Esophagus squamous epithelium (tissue), 5 donors: ENCODE measurements around the gene RAI14. TPM values are rescaled to one million over a fixed set of nuclear protein-coding genes. Genes with fewer than 3 reads are reported as not detected.

Source experiments
- DNase-seq: peaks from one replicate; lab custom pipeline; 2025; lab: John Stamatoyannopoulos, UW
- H3K27ac ChIP-seq, 4 donors: fragments of 200-600 bp; sonication (generic); one replicate each; pipeline ENCODE4 v1.5.1; 2016 to 2019; ENCODE audit warnings: mild to moderate bottlenecking in 1 of 4
- H3K27me3 ChIP-seq, 4 donors: fragments of 200-600 bp; sonication (generic); 1 replicate in 3 of 4; 2 replicates in 1 of 4; pipeline versions ENCODE4 v1.5.1 to v1.6.0; 2017 to 2021; ENCODE audit warnings: antibody characterized with exemption in 1 of 4
- H3K36me3 ChIP-seq, 3 donors: fragments of 200-600 bp; sonication (generic); one replicate each; pipeline ENCODE4 v1.5.1; 2016 to 2019
- H3K4me1 ChIP-seq, 3 donors: fragments of 200-600 bp; sonication (generic); one replicate each; pipeline ENCODE4 v1.5.1; 2017 to 2019
- H3K4me3 ChIP-seq, 4 donors: fragments of 200-600 bp; sonication (generic); 1 replicate in 3 of 4; 2 replicates in 1 of 4; pipeline ENCODE4 v1.5.1; 2016 to 2019; ENCODE audit warnings: mild to moderate bottlenecking in 2 of 4, moderate library complexity in 1 of 4
- H3K9me3 ChIP-seq, 3 donors: fragments of 200-600 bp; sonication (generic); one replicate each; pipeline ENCODE4 v1.5.1; 2016 to 2019
- CTCF ChIP-seq, 6 experiments: fragments of 450-650 bp in 4 of 6; fragments of 200-600 bp in 2 of 6; sonication (generic) in 2 of 6; IDR thresholded peaks; one replicate each; pipeline ENCODE4 v1.5.1; 2016 to 2019; ENCODE audit warnings: antibody characterized with exemption in 6 of 6, mild to moderate bottlenecking in 4 of 6, moderate library complexity in 4 of 6
- POLR2A ChIP-seq, 4 donors: fragments of 450-650 bp; IDR thresholded peaks; one replicate each; pipeline ENCODE4 v1.6.1; 2017; ENCODE audit warnings: antibody characterized with exemption in 4 of 4, mild to moderate bottlenecking in 4 of 4, moderate library complexity in 3 of 4
- WGBS, 2 donors: methylation state at CpG; one replicate each; pipeline ENCODE4 v1.1.5; 2018; 5-methylcytosine and 5-hydroxymethylcytosine counted together
- intact Hi-C: fragments of 100-400 bp; cut with DNase I; formaldehyde crosslinking; loops from one replicate; pipeline ENCODE4 v1.15.0; 2022
- total RNA-seq, 4 donors: library from RNA; depleted of rRNA; stranded (reverse); fragments of >200 nt; gene quantifications; one replicate each; pipeline ENCODE4 v1.1.0, GENCODE V29; 2016
- donor health status: DM: yes; HTN: yes; CAD: no.

Gene RAI14
- total RNA-seq, 4 donors from 2014 or later: 5.2 to 18.7 (median 9.0) TPM

- DNase-seq: no peak
- Histone ChIP-seq H3K4me3 (no peak overlapping the region), H3K27me3 (no peaks in the 10 kb centered on the region), H3K27ac (no peak overlapping the region), H3K36me3 (no peaks in the 10 kb centered on the region), H3K9me3 (no peaks in the 10 kb centered on the region), H3K4me1 (peaks cover 0 to 46% (median 22%) of the 10 kb centered on the region in 3 donors)
- TF ChIP-seq POLR2A (IDR thresholded peaks at IDR 0.05) (no peak), CTCF (IDR thresholded peaks at IDR 0.05) (no peak)
- intact Hi-C loops: no loop called here
- 68 to 86% methylated on average over 3 of the region's 3 CpGs for WGBS, 2 donors
Observed at GRCh38 chr5:34675857-34676256, 19.7 kb downstream of the RAI14 start.

DNA sequence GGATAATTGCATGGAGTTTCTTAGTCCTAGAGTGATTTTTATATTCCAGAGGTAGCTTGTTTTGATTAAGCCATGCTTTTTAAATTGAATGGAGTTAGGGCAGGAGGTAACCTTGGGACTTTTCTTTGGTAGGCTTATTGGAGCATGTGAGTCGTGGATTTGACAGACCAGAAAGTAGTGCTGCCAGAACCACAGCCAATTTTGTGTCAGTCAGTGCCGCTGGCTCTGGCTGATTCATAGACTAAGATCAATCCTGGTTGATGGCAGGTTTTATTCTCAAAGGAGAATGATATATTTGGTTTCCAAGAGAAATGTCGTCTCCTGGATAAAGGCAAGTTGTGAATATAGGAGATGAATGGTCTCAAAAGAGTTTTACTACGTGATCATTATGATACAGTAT is 20.3 kb downstream of the RAI14 start:
- intact Hi-C loops: no loop called here
- DNase-seq: no peak
- WGBS, 2 donors: 30 to 55% methylated on average over 4 of the region's 4 CpGs
- Histone ChIP-seq H3K36me3 (no peaks in the 10 kb centered on the region), H3K27me3 (no peaks in the 10 kb centered on the region), H3K9me3 (no peaks in the 10 kb centered on the region), H3K4me1 (peaks cover 0 to 46% (median 22%) of the 10 kb centered on the region in 3 donors), H3K27ac (no peak overlapping the region), H3K4me3 (no peak overlapping the region)
- TF ChIP-seq CTCF (IDR thresholded peaks at IDR 0.05): no peak
- no peak for TF ChIP-seq POLR2A (IDR thresholded peaks at IDR 0.05)

DNA sequence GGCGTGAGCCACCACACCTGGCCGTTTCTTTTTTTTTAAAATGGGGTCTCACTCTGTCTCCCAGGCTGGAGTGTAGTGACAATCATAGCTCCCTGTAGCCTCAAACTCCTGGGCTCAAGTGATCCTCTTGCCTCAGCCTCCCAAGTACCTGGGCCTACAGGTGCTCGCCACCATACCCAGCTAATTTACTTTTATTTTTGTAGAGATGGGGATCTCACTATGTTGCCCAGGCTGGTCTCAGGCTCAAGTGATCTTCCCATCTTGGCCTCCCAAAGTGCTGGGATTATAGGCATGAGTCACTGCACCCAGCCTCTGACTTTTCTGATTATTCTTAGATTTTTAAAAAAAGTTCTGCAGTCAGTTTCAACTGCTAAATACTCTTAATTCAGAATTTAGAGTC is 21.3 kb downstream of the RAI14 start:
- Histone ChIP-seq H3K27me3 (no peaks in the 10 kb centered on the region), H3K4me3 (no peak overlapping the region), H3K9me3 (no peaks in the 10 kb centered on the region), H3K4me1 (peaks cover 0 to 43% (median 22%) of the 10 kb centered on the region in 3 donors), H3K36me3 (no peaks in the 10 kb centered on the region), H3K27ac (no peak overlapping the region)
- no peak for DNase-seq
- intact Hi-C loops: no loop called here
- WGBS, 2 donors: 89 to 94% methylated on average over 3 of the region's 3 CpGs
- TF ChIP-seq CTCF (IDR thresholded peaks at IDR 0.05) (no peak), POLR2A (IDR thresholded peaks at IDR 0.05) (no peak)

DNA sequence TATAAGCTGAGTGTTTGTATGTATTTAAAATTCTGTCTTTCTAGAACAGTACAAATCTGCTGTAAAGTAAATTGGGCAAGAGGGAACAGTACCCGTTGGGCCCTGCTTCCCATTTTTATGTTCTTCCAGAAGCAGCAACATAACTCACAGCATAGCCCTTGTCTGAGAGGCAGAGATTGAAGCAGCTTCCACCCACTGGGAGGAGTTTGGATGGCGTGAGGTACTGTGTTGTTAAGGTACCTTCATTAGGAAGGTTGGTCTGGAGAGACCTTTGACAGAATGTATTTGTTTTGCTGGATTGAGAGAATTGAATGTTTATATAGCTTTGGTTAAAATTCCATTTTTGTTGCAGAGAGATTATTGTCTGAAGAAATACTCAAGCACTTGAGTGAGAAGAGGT is 24.8 kb downstream of the RAI14 start:
- Histone ChIP-seq H3K36me3 (no peaks in the 10 kb centered on the region), H3K4me1 (peaks cover 0 to 38% (median 14%) of the 10 kb centered on the region in 3 donors), H3K27ac (no peak overlapping the region), H3K27me3 (no peaks in the 10 kb centered on the region), H3K9me3 (no peaks in the 10 kb centered on the region), H3K4me3 (no peak overlapping the region)
- WGBS, 2 donors: 50 to 67% methylated on average over 2 of the region's 2 CpGs
- TF ChIP-seq POLR2A (IDR thresholded peaks at IDR 0.05) (no peak), CTCF (IDR thresholded peaks at IDR 0.05) (no peak)
- DNase-seq: no peak
- intact Hi-C loops: no loop called here

GRCh38 chr5:34682926-34683623 is 26.9 kb downstream of the RAI14 start:
- Histone ChIP-seq H3K4me1 (peaks cover 0 to 40% (median 11%) of the 10 kb centered on the region in 3 donors), H3K36me3 (no peaks in the 10 kb centered on the region), H3K27me3 (no peaks in the 10 kb centered on the region), H3K4me3 (no peak overlapping the region), H3K27ac (no peak overlapping the region), H3K9me3 (no peaks in the 10 kb centered on the region)
- no peak for DNase-seq
- intact Hi-C loops: no loop called here
- TF ChIP-seq CTCF (IDR thresholded peaks at IDR 0.05): no peak
- 36 to 52% methylated on average over 8 of the region's 8 CpGs for WGBS, 2 donors
